ENCODE measurements around the gene WNT7B.
A peak's percentile ranks its signal among the peaks of the same experiment; 100 is the strongest.

The WNT7B gene

GRCh38 chr22:45994491-45995404, 17.8 kb upstream of the WNT7B start:
- DNase-seq = peak; percentile 100

GRCh38 chr22:45993841-45994240, 16.9 kb upstream of the WNT7B start:
- DNase-seq = no peak

- no peak for DNase-seq
Measured at GRCh38 chr22:45993143-45993692, 16.3 kb upstream of the WNT7B start.

GRCh38 chr22:45992737-45993136, 15.8 kb upstream of the WNT7B start:
- DNase-seq = no peak

GRCh38 chr22:45991098-45991497, 14.1 kb upstream of the WNT7B start:
- no peak for DNase-seq

GRCh38 chr22:45987136-45987861, 10.3 kb upstream of the WNT7B start:
- DNase-seq = no peak

- DNase-seq = no peak
Measured at GRCh38 chr22:45984316-45984916, 7.5 kb upstream of the WNT7B start.

GRCh38 chr22:45983797-45984196, 6.8 kb upstream of the WNT7B start:
- DNase-seq = no peak

GRCh38 chr22:45980761-45981160, 3.8 kb upstream of the WNT7B start:
- DNase-seq = no peak

- DNase-seq = no peak
Measured at GRCh38 chr22:45980268-45980570, 3.3 kb upstream of the WNT7B start.

- no peak for DNase-seq
Measured at GRCh38 chr22:45978275-45978713, 1.3 kb upstream of the WNT7B start.

- DNase-seq = no peak
Measured at GRCh38 chr22:45977551-45978274, 751 bp upstream of the WNT7B start.

- no peak for DNase-seq
Measured at GRCh38 chr22:45976254-45977002, 534 bp downstream of the WNT7B start.

GRCh38 chr22:45975164-45976161, 1.5 kb downstream of the WNT7B start:
- DNase-seq = no peak

- DNase-seq = no peak
Measured at GRCh38 chr22:45974498-45974897, 2.5 kb downstream of the WNT7B start.

- DNase-seq = no peak
Measured at GRCh38 chr22:45972889-45973253, 4.1 kb downstream of the WNT7B start.

GRCh38 chr22:45972091-45972888, 4.7 kb downstream of the WNT7B start:
- DNase-seq = no peak

GRCh38 chr22:45971408-45972028, 5.4 kb downstream of the WNT7B start:
- no peak for DNase-seq

- no peak for DNase-seq
Measured at GRCh38 chr22:45970705-45971407, 6.1 kb downstream of the WNT7B start.

All from activated CD8-positive, alpha-beta memory T cell treated with anti-CD3 and anti-CD28 coated beads, Interleukin-2, amount 50 U/mL, for 48 hours (primary cell).